ENCODE measurements around the gene FGF18.

GRCh38 chr5:171476701-171477100, 57.3 kb downstream of the FGF18 start:
- TF ChIP-seq CTCF (conservative IDR thresholded peaks at IDR 0.05; ENCODE audit: low read depth, low read length) (no peak), RCOR1 (IDR thresholded peaks at IDR 0.05; ENCODE audit: insufficient replicate concordance, low read length) (no peak), ELK1 (IDR thresholded peaks at IDR 0.05; ENCODE audit: borderline replicate concordance, low read depth, low read length) (no peak), POLR2A (IDR thresholded peaks at IDR 0.05; ENCODE audit: low read depth, low read length) (no peak), RFX5 (IDR thresholded peaks at IDR 0.05; ENCODE audit: low read depth, low read length) (no peak), RAD21 (IDR thresholded peaks at IDR 0.05; ENCODE audit: low read length) (no peak), MAZ (IDR thresholded peaks at IDR 0.05; ENCODE audit: borderline replicate concordance, low read depth, low read length) (no peak), BHLHE40 (IDR thresholded peaks at IDR 0.05; ENCODE audit: low read depth, low read length) (no peak), SMC3 (IDR thresholded peaks at IDR 0.05; ENCODE audit: low read depth, low read length) (no peak), MXI1 (IDR thresholded peaks at IDR 0.05; ENCODE audit: borderline replicate concordance, low read depth, low read length) (no peak)
- TF ChIP-seq, protein P1, sequence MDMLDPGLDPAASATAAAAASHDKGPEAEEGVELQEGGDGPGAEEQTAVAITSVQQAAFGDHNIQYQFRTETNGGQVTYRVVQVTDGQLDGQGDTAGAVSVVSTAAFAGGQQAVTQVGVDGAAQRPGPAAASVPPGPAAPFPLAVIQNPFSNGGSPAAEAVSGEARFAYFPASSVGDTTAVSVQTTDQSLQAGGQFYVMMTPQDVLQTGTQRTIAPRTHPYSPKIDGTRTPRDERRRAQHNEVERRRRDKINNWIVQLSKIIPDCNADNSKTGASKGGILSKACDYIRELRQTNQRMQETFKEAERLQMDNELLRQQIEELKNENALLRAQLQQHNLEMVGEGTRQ (IDR thresholded peaks at IDR 0.05; ENCODE audit: low read depth, low read length) = no peak
